ENCODE data around the gene CDT1.
"Not testable (repeated sequence)": the region's sequence is repeated elsewhere in the genome, so short reads cannot be mapped to it uniquely, and the experiment has no call there.

CDT1 gene

DNA sequence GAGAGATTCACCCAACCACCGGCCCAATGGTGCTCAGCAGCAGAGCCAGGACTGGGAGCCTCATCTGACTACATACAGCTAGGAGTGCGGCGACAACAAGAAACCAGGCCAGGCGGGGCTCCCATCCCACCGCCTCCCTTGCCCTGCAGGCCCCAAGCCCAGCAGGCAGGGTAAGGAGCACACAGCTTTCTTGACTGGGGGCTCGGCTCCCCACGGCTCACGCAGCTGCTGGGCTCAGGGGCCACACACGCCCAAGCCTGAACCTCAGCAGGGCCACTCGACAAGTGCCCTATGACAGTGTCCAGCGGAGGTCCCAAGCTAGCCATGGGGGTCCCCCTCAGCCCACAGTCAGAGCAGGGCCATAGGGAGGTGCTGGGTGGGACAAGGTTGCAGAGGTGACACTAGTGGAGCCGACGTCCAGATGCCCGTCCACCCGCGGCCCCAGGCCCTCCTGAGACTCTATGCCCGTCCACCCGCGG is 32.3 kb upstream of the CDT1 start:
- H3K4me1 ChIP-seq (ENCODE audit: control insufficient read depth, insufficient read depth, low read length), result peaks cover 21% of the 10 kb centered on the region

DNA sequence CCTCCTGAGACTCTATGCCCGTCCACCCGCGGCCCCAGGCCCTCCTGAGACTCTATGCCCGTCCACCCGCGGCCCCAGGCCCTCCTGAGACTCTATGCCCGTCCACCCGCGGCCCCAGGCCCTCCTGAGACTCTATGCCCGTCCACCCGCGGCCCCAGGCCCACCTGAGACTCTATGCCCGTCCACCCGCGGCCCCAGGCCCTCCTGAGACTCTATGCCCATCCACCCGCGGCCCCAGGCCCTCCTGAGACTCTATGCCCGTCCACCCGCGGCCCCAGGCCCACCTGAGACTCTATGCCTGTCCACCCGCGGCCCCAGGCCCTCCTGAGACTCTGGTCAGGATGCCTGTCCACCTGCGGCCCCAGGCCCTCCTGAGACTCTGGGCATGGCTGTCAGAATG is 31.8 kb upstream of the CDT1 start:
- H3K27me3 ChIP-seq (ENCODE audit: control insufficient read depth, insufficient read depth, low read length); H3K9ac ChIP-seq (ENCODE audit: low read length): not testable (repeated sequence)
- peaks cover 21% of the 10 kb centered on the region for H3K4me1 ChIP-seq (ENCODE audit: control insufficient read depth, insufficient read depth, low read length)

More for the DNA sequence above, 32.3 kb upstream of the CDT1 start:
- Histone ChIP-seq H3K27me3 (ENCODE audit: control insufficient read depth, insufficient read depth, low read length) (no peaks in the 10 kb centered on the region), H3K36me3 (ENCODE audit: control insufficient read depth, insufficient read depth, low read length) (no peaks in the 10 kb centered on the region), H3K4me3 (ENCODE audit: low read length) (no peak overlapping the region), H3K9me3 (ENCODE audit: control insufficient read depth, low read length) (no peaks in the 10 kb centered on the region), H3K9ac (ENCODE audit: low read length) (no peak overlapping the region)

DNA sequence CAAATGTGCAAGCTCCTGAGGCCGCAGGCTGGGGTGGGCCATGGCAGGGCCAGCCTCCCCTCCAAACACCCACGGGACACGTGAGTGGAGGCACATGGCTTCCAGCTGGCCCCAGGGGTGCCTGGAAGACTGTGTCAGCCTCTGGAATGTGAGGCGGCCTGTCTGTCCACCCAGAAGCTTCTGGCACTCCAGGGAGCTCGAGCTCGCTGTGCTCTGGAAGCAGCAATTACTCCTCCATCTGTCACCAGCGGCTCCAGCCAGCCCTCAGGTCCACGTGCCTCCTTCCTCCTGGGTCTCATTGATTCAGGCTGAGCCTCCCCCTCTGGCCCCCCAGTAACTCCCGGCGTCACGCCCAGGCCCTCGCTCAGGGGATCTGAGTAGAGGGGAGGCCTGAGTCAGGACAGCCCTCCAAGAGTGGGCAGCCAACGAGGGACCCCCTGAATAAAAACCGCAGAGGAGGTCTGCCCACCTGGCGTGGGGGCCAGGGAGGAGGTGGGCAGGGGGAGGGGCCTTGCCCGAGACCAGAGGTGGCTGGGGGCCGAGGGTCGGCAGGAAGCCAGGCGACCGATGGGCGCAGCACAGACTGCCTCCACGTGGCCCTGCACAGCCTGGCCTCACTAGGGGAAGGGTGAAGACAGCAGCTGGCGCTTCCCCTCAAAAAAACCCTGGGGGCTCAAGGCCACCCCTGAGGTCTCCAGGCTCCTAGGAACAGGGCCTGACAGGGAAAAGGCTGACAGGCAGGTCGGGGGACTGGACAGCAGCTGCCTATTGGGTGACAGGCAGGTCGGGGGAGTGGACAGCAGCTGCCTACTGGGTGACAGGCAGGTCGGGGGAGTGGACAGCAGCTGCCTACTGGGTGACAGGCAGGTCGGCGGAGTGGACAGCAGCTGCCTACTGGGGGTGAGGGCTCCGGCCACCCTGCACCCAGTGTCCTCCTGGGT is 30.4 kb upstream of the CDT1 start:
- Histone ChIP-seq H3K4me1 (ENCODE audit: control insufficient read depth, insufficient read depth, low read length) (peaks cover 21% of the 10 kb centered on the region), H3K4me3 (ENCODE audit: low read length) (no peak overlapping the region), H3K27me3 (ENCODE audit: control insufficient read depth, insufficient read depth, low read length) (no peaks in the 10 kb centered on the region), H3K36me3 (ENCODE audit: control insufficient read depth, insufficient read depth, low read length) (no peaks in the 10 kb centered on the region), H3K9me3 (ENCODE audit: control insufficient read depth, low read length) (no peaks in the 10 kb centered on the region), H3K9ac (ENCODE audit: low read length) (no peak overlapping the region)

More for the DNA sequence above, 31.8 kb upstream of the CDT1 start:
- H3K36me3 ChIP-seq (ENCODE audit: control insufficient read depth, insufficient read depth, low read length); H3K9me3 ChIP-seq (ENCODE audit: control insufficient read depth, low read length); H3K4me3 ChIP-seq (ENCODE audit: low read length): not testable (repeated sequence)

DNA sequence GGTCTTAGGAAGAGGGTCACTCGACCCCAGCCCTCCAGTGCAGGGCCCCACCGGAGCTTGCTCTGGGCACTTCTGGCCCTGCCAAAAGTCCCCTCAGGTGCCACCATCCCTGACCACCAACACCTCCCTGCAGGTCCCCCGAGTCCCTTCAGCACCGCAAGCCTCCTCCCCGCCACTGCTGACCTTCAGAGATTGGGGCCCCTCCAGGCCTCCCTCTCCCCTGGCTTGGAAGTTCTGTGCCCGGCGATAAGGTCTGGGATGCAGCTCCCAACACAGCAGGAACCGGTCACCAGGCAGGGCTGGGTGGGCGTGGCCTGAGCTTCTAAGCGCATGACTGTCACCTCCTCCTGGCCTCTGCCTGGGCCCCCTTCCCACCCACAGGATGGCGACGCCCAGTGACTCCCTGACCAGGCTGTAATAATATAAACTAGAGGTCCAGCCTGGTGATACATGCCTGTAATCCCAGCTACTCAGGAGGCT is 29.7 kb upstream of the CDT1 start:
- H3K9me3 ChIP-seq (ENCODE audit: control insufficient read depth, low read length), result no peaks in the 10 kb centered on the region
- no peak overlapping the region for H3K9ac ChIP-seq (ENCODE audit: low read length)
- no peak overlapping the region for H3K4me3 ChIP-seq (ENCODE audit: low read length)
- H3K27me3 ChIP-seq (ENCODE audit: control insufficient read depth, insufficient read depth, low read length), result no peaks in the 10 kb centered on the region
- no peaks in the 10 kb centered on the region for H3K36me3 ChIP-seq (ENCODE audit: control insufficient read depth, insufficient read depth, low read length)
- peaks cover 21% of the 10 kb centered on the region for H3K4me1 ChIP-seq (ENCODE audit: control insufficient read depth, insufficient read depth, low read length)

DNA sequence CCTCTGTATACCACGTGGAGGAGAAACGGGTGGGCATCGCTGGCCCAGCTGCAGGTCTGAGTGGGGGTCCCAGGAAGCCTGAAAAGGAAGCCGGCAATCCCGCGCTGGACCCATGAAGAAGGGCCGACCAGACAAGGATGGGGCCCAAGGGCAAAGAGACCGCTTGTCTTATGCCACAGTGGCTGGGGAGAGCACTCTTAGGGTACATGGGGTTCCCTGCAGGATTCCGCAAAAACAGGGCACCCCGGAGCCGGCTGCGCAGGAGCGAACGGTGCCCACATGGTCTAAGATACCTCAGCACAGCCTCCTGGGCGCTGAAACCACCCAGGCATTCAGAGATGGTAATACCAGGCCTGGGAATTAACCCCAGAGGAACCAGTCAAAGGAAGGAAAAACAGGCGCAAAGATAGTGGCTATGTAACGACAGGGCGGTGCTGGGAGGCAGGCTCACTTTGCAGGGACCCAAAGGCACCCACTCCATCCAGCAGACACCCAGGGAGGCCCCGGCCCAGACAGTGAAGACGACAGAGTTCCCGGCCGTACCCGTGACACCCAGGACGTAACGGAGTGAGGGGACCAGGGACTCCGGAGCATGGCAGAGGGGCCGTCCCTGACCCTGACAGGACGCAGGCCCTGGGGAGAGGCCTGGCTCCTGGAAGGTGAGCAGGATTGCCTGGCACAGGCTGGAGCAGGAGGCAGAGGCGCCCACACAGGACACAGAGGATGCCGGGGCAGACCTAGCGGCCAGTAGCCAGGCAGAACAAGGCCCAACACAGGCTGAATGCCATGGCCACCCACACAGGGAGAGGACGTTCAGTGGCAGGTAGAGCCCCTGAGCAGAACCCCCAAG is 28.8 kb upstream of the CDT1 start:
- no peaks in the 10 kb centered on the region for H3K27me3 ChIP-seq (ENCODE audit: control insufficient read depth, insufficient read depth, low read length)
- no peak overlapping the region for H3K4me3 ChIP-seq (ENCODE audit: low read length)
- H3K36me3 ChIP-seq (ENCODE audit: control insufficient read depth, insufficient read depth, low read length), result no peaks in the 10 kb centered on the region
- no peaks in the 10 kb centered on the region for H3K9me3 ChIP-seq (ENCODE audit: control insufficient read depth, low read length)
- peaks cover 22% of the 10 kb centered on the region for H3K4me1 ChIP-seq (ENCODE audit: control insufficient read depth, insufficient read depth, low read length)
- H3K9ac ChIP-seq (ENCODE audit: low read length), result no peak overlapping the region

DNA sequence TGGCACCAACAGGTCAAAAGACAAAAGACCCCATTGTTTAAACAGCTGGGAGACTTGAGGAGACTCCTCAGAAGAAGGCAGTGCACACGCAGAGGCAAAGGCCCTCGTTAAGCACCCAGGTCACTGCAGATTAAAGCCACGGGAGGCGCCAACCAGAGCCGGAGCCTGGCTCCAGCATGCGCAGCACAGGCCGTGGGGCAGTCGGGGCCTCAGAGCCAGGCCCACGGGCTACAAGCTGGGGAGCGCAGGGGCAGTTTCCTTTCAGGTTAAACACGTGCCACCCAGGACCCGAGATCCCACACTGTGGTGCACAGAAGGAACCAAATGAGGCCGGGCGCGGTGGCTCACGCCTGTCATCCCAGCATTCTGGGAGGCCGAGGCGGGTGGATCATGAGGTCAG is 27.8 kb upstream of the CDT1 start:
- H3K9me3 ChIP-seq (ENCODE audit: control insufficient read depth, low read length), result no peaks in the 10 kb centered on the region
- H3K36me3 ChIP-seq (ENCODE audit: control insufficient read depth, insufficient read depth, low read length), result no peaks in the 10 kb centered on the region
- H3K9ac ChIP-seq (ENCODE audit: low read length), result no peak overlapping the region
- no peaks in the 10 kb centered on the region for H3K27me3 ChIP-seq (ENCODE audit: control insufficient read depth, insufficient read depth, low read length)
- peaks cover 22% of the 10 kb centered on the region for H3K4me1 ChIP-seq (ENCODE audit: control insufficient read depth, insufficient read depth, low read length)
- H3K4me3 ChIP-seq (ENCODE audit: low read length), result no peak overlapping the region

DNA sequence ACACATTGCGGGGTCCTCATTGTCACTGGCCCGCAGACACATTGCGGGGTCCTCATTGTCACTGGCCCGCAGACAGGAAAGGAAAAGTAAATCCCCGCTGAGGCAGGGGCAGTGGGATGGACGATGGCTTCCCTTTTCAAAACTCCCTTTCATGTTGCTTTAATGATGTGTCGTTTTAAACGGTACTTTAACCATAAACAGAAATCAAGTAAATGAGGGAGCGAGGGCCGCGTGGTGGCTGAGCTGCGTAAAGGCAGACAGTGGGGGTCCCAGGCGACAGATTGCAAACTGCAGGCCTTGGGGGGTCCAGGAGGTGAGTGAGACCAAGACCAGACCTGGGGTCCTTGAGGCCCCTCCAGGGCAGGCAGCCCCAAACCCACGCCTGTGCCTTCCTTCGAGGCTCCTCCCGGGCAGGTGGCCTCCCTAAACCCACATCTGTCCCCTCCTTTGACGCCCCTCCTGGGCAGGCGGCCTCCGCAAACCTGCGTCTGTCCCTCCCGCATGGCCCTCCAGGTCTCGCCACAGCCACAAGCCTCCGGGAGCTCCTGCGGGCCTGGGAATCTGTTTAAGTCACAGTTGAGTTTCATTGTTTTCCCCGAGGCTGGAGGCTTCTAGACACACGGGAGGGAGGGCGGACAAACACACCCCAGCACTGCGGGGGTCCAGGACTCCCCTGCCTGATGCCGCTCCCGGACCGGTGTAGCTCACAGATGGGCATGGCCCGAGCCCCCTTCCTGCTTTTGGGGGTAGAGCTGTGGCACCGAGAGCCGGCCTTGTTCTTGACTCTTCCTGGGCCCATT is 25.9 kb upstream of the CDT1 start:
- Histone ChIP-seq H3K36me3 (ENCODE audit: control insufficient read depth, insufficient read depth, low read length) (no peaks in the 10 kb centered on the region), H3K4me3 (ENCODE audit: low read length) (no peak overlapping the region), H3K4me1 (ENCODE audit: control insufficient read depth, insufficient read depth, low read length) (peaks cover 26% of the 10 kb centered on the region), H3K27me3 (ENCODE audit: control insufficient read depth, insufficient read depth, low read length) (no peaks in the 10 kb centered on the region), H3K9me3 (ENCODE audit: control insufficient read depth, low read length) (no peaks in the 10 kb centered on the region), H3K9ac (ENCODE audit: low read length) (no peak overlapping the region)

DNA sequence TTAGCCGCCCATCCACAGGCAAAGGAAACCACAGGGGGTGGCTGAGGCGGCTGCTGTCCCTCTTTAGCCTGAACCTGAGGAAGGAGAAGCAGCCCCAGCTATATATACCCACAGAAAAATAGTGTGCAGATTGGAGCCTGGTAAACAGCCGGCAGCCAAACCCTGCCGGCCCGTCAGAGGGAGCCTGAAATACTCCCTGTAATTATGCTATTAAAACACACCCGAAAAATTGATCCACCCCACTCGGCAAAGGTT is 25.4 kb upstream of the CDT1 start:
- Histone ChIP-seq H3K36me3 (ENCODE audit: control insufficient read depth, insufficient read depth, low read length) (no peaks in the 10 kb centered on the region), H3K9ac (ENCODE audit: low read length) (no peak overlapping the region), H3K4me1 (ENCODE audit: control insufficient read depth, insufficient read depth, low read length) (peaks cover 26% of the 10 kb centered on the region), H3K4me3 (ENCODE audit: low read length) (no peak overlapping the region), H3K9me3 (ENCODE audit: control insufficient read depth, low read length) (no peaks in the 10 kb centered on the region), H3K27me3 (ENCODE audit: control insufficient read depth, insufficient read depth, low read length) (no peaks in the 10 kb centered on the region)

DNA sequence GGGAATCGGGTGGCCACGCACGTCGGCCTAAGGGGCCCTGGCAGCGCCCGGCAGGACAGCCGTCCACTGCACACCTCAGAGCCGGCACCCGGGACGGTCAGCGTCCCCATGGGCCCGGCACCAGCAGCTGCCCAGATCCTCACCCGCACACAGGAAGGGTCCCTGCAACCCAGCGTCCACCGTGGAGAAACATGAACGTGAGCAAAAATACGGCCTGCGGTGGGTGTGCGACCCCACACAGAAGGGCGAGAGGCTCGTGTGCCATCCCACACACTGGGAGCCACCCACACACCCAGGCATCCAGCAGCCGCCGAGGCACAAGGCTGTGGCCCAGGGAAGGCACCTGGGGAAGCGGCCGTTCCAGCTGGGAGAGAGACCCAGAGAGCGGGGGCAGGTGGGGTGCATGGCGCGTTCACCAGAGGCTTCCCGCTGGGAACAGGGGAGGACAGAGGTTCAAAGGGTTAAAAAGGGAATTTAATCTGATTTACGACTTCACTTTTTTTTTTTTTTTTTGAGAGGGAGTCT is 25.0 kb upstream of the CDT1 start:
- no peaks in the 10 kb centered on the region for H3K27me3 ChIP-seq (ENCODE audit: control insufficient read depth, insufficient read depth, low read length)
- peaks cover 30% of the 10 kb centered on the region for H3K4me1 ChIP-seq (ENCODE audit: control insufficient read depth, insufficient read depth, low read length)
- no peak overlapping the region for H3K9ac ChIP-seq (ENCODE audit: low read length)
- H3K36me3 ChIP-seq (ENCODE audit: control insufficient read depth, insufficient read depth, low read length), result no peaks in the 10 kb centered on the region
- H3K9me3 ChIP-seq (ENCODE audit: control insufficient read depth, low read length), result no peaks in the 10 kb centered on the region
- no peak overlapping the region for H3K4me3 ChIP-seq (ENCODE audit: low read length)

DNA sequence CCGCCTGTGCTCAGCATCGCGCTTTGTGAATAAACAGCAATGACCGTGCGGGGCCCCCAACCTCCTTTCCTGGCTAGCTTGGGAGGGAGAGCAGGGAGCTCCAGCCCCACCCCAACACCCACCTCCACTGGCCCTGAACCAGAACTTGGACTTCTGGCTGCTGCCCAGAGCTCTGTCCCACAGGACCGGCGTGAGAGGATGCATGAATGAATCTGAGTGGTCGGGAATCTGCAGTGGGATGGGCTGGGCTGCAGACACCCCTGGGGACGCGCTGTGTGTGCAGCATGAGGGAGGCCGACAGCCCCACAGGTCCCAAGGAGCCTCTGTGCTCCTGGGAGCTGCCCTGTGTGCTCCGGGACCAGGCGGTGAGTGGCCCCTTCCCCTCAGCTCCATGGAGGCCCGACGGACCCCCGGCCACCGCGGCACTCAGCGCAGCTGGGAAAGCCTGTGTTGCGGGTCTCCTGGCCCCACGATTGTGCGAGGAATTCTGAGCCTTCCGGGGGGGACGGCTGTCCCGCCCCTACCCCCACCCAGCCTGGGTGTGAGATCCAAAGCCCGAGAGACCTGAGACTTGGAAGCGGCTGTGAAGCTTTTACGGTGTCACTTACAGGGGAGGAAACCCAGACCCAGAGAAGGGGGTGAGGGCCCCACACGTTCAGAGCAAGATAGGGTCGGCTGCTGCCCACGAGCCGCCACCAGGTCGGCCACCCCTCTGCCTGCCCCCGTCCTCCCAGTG is 24.0 kb upstream of the CDT1 start:
- no peak overlapping the region for H3K9ac ChIP-seq (ENCODE audit: low read length)
- H3K9me3 ChIP-seq (ENCODE audit: control insufficient read depth, low read length), result no peaks in the 10 kb centered on the region
- H3K4me3 ChIP-seq (ENCODE audit: low read length), result no peak overlapping the region
- no peaks in the 10 kb centered on the region for H3K27me3 ChIP-seq (ENCODE audit: control insufficient read depth, insufficient read depth, low read length)
- H3K4me1 ChIP-seq (ENCODE audit: control insufficient read depth, insufficient read depth, low read length), result peaks cover 30% of the 10 kb centered on the region
- no peaks in the 10 kb centered on the region for H3K36me3 ChIP-seq (ENCODE audit: control insufficient read depth, insufficient read depth, low read length)

Measured in mucosa of stomach (tissue), 1 donor.